Stomach (tissue), 9 donors: ENCODE data around the gene SNX21. TPM values are rescaled to one million over a fixed set of nuclear protein-coding genes. Genes with fewer than 3 reads are reported as not detected.
"Not testable (repeated sequence)": the region's sequence is repeated elsewhere in the genome, so short reads cannot be mapped to it uniquely, and the experiment has no call there.

Experiments used
- DNase-seq, 2 donors: peaks; one replicate each; pipeline versions ENCODE4 v3.0.0 to v3.0.0-alpha.2; 2013 to 2019
- H3K27ac ChIP-seq, 5 donors: fragments of 200-600 bp in 4 of 5; sonication (generic) in 4 of 5; one replicate each; pipeline ENCODE4 v1.5.1; 2013 to 2019; ENCODE audit warnings: mild to moderate bottlenecking in 1 of 5, moderate library complexity in 1 of 5
- H3K27me3 ChIP-seq, 3 donors: fragments of 200-600 bp; sonication (generic); one replicate each; pipeline ENCODE4 v1.5.1; 2017 to 2019; ENCODE audit warnings: mixed run types in 1 of 3
- H3K36me3 ChIP-seq, 4 donors: fragments of 200-600 bp; sonication (generic); 1 replicate in 3 of 4; 2 replicates in 1 of 4; pipeline ENCODE4 v1.5.1; 2016 to 2019
- H3K4me1 ChIP-seq, 4 donors: fragments of 200-600 bp; sonication (generic); one replicate each; pipeline ENCODE4 v1.5.1; 2016 to 2019
- H3K4me3 ChIP-seq, 4 donors: fragments of 200-600 bp; sonication (generic) in 3 of 4; one replicate each; pipeline ENCODE4 v1.5.1; 2016 to 2019; ENCODE audit warnings: mild to moderate bottlenecking in 1 of 4
- H3K9me3 ChIP-seq, 4 donors: fragments of 200-600 bp; sonication (generic); one replicate each; pipeline ENCODE4 v1.5.1; 2016 to 2019
- EP300 ChIP-seq: sonication (generic); formaldehyde crosslinking; IDR thresholded peaks from one replicate; pipeline ENCODE4 v1.6.1; 2017; ENCODE audit warnings: antibody characterized with exemption
- POLR2A ChIP-seq, 4 donors: fragments of 450-650 bp; IDR thresholded peaks; one replicate each; pipeline ENCODE4 v1.6.1; 2016; ENCODE audit warnings: antibody characterized with exemption in 4 of 4, control low read depth in 2 of 4, mild to moderate bottlenecking in 1 of 4, moderate library complexity in 1 of 4
- POLR2AphosphoS5 ChIP-seq, 3 donors: sonication (generic); formaldehyde crosslinking; IDR thresholded peaks; one replicate each; pipeline ENCODE4 v1.6.1; 2016; ENCODE audit warnings: antibody characterized with exemption in 3 of 3
- WGBS, 5 donors: extraction: QIAGEN DNeasy Blood & Tissue Kit in 3 of 5; methylation state at CpG; one replicate each; pipeline versions ENCODE4 v1.1.5 to v1.1.7; 2013 to 2018; 5-methylcytosine and 5-hydroxymethylcytosine counted together
- intact Hi-C: fragments of 100-400 bp; cut with DNase I; formaldehyde crosslinking; loops from one replicate; pipeline ENCODE4 v1.15.1; 2023; ENCODE audit warnings: low total_unique reads
- polyA plus RNA-seq, 3 donors: library from polyadenylated mRNA; stranded (reverse); fragments of 200-250 nt; gene quantifications; one replicate each; pipeline ENCODE4 v1.2.3, GENCODE V29; 2013
- total RNA-seq, 5 donors: library from RNA; depleted of rRNA; stranded (reverse); fragments of >200 nt; gene quantifications; one replicate each; pipeline versions ENCODE4 v1.1.0 to v1.2.3, GENCODE V29; 2014 to 2016
- TF ChIP-seq, protein P1 (sequence below), 7 experiments: fragments of 450-650 bp in 4 of 7; fragments of 200-600 bp in 3 of 7; sonication (generic) in 3 of 7; IDR thresholded peaks; one replicate each; pipeline ENCODE4 v1.5.1; 2016 to 2019; ENCODE audit warnings: antibody characterized with exemption in 7 of 7, control low read depth in 2 of 7, mild to moderate bottlenecking in 1 of 7
- donor health status: healthy with polysubstance abuse.
- donor health status: Bipolar disorder and iron deficiency.
- donor health status: healthy.

SNX21 gene
- total and polyA plus RNA-seq, 8 donors = 15.2 to 120 (median 24.4) TPM

DNA sequence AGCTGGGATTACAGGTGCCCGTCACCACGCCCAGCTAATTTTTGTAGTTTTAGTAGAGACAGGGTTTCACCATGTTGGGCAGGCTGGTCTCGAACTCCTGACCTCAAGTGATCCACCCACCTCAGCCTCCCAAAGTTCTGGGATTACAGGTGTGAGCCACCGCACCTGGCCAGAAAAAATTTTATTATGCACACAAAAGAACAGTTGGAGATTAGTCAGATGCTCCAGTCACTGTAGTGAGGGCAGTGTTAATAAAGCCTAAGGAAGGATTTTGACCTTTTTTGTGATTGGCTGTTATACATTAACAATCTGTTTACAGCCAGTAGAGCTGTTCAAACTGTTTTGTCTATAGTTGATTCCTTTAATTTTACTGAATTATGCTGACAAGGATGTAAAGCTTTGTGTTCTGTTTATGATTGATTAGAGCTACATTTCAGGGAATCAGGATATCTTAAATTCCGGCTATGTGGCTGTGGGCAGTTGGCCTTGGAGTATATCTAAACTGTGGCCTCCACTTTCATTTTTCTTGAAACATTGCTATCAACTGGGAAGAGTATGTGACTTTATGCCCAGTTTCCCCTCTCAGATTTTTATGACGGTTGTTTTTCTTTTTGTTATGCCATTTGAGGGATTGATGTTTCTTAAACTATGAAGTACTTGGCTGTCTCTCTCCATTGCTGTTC lies 33.7 kb downstream of the SNX21 start:
- no peaks in the 10 kb centered on the region for H3K27me3 ChIP-seq
- no peak for TF ChIP-seq EP300
- TF ChIP-seq, protein P1, sequence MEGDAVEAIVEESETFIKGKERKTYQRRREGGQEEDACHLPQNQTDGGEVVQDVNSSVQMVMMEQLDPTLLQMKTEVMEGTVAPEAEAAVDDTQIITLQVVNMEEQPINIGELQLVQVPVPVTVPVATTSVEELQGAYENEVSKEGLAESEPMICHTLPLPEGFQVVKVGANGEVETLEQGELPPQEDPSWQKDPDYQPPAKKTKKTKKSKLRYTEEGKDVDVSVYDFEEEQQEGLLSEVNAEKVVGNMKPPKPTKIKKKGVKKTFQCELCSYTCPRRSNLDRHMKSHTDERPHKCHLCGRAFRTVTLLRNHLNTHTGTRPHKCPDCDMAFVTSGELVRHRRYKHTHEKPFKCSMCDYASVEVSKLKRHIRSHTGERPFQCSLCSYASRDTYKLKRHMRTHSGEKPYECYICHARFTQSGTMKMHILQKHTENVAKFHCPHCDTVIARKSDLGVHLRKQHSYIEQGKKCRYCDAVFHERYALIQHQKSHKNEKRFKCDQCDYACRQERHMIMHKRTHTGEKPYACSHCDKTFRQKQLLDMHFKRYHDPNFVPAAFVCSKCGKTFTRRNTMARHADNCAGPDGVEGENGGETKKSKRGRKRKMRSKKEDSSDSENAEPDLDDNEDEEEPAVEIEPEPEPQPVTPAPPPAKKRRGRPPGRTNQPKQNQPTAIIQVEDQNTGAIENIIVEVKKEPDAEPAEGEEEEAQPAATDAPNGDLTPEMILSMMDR (IDR thresholded peaks at IDR 0.05) = no peak
- no peak for TF ChIP-seq POLR2A (IDR thresholded peaks at IDR 0.05)
- TF ChIP-seq POLR2AphosphoS5 (IDR thresholded peaks at IDR 0.05) = no peak
- intact Hi-C loops = no loop called here
- H3K36me3 ChIP-seq = no peaks in the 10 kb centered on the region
- no peak overlapping the region for H3K4me3 ChIP-seq
- peak overlapping the region in 1 of 5 donors; percentile 2 for H3K27ac ChIP-seq
- 73 to 81% (median 78%) methylated on average over 6 of the region's 6 CpGs for WGBS, 5 donors
- H3K9me3 ChIP-seq = no peaks in the 10 kb centered on the region
- H3K4me1 ChIP-seq = peaks cover 0 to 8% (median 3%) of the 10 kb centered on the region in 4 donors
- no peak for DNase-seq

- TF ChIP-seq POLR2AphosphoS5 (IDR thresholded peaks at IDR 0.05) (no peak), EP300 (no peak), POLR2A (IDR thresholded peaks at IDR 0.05) (no peak)
- TF ChIP-seq, protein P1 (IDR thresholded peaks at IDR 0.05) = no peak
- intact Hi-C loops = no loop called here
- peaks cover 0 to 5% (median 1%) of the 10 kb centered on the region in 4 donors for H3K36me3 ChIP-seq
- peaks cover 0 to 8% (median 3%) of the 10 kb centered on the region in 4 donors for H3K4me1 ChIP-seq
- no peak overlapping the region for H3K4me3 ChIP-seq
- H3K27ac ChIP-seq = peak overlapping the region in 1 of 5 donors; percentile 2
- DNase-seq = no peak
- H3K9me3 ChIP-seq = no peaks in the 10 kb centered on the region
- no peaks in the 10 kb centered on the region for H3K27me3 ChIP-seq
Observed at GRCh38 chr20:45867819-45868176, 34.2 kb downstream of the SNX21 start.

GRCh38 chr20:45872626-45873025 lies 39.0 kb downstream of the SNX21 start:
- H3K4me3 ChIP-seq = no peak overlapping the region
- 69 to 92% (median 80%) methylated on average over 4 of the region's 4 CpGs for WGBS, 5 donors
- no peak overlapping the region for H3K27ac ChIP-seq
- H3K36me3 ChIP-seq = peaks cover 8 to 22% (median 15%) of the 10 kb centered on the region in 4 donors
- H3K4me1 ChIP-seq = peaks cover 0 to 1% (median under 1%) of the 10 kb centered on the region in 4 donors
- no peaks in the 10 kb centered on the region for H3K27me3 ChIP-seq
- no peaks in the 10 kb centered on the region for H3K9me3 ChIP-seq
- DNase-seq = no peak
- TF ChIP-seq POLR2A (IDR thresholded peaks at IDR 0.05) = no peak
- TF ChIP-seq POLR2AphosphoS5 (IDR thresholded peaks at IDR 0.05) = no peak
- TF ChIP-seq, protein P1 (IDR thresholded peaks at IDR 0.05) = no peak
- no peak for TF ChIP-seq EP300
- intact Hi-C loops = no loop called here

- Histone ChIP-seq H3K36me3 (peaks cover 17 to 32% (median 25%) of the 10 kb centered on the region in 4 donors), H3K9me3 (no peaks in the 10 kb centered on the region), H3K27ac (no peak overlapping the region), H3K27me3 (no peaks in the 10 kb centered on the region), H3K4me1 (no peaks in the 10 kb centered on the region), H3K4me3 (no peak overlapping the region)
- WGBS, 5 donors = 34 to 63% (median 45%) methylated on average over 1 of the region's 1 CpG
- TF ChIP-seq POLR2AphosphoS5 (IDR thresholded peaks at IDR 0.05) = no peak
- no peak for TF ChIP-seq EP300
- TF ChIP-seq POLR2A (IDR thresholded peaks at IDR 0.05) = no peak
- TF ChIP-seq, protein P1 (IDR thresholded peaks at IDR 0.05) = no peak
- no peak for DNase-seq
- intact Hi-C loops = no loop called here
Observed at GRCh38 chr20:45873409-45874103, 40.0 kb downstream of the SNX21 start.

GRCh38 chr20:45874104-45874481 lies 40.5 kb downstream of the SNX21 start:
- DNase-seq, H3K4me3 ChIP-seq, H3K27me3 ChIP-seq, H3K4me1 ChIP-seq, H3K9me3 ChIP-seq, H3K27ac ChIP-seq, intact Hi-C loops: not testable (repeated sequence)
- peaks cover 17 to 37% (median 28%) of the 10 kb centered on the region in 4 donors for H3K36me3 ChIP-seq
- whole genome bisulfite sequencing, 5 donors = 89 to 97% (median 95%) methylated on average over 10 of the region's 10 CpGs
